Peyer's patch (tissue), 4 donors: ENCODE measurements around the gene ZGPAT.

Source experiments
- POLR2A ChIP-seq, 2 donors: fragments of 450-650 bp; IDR thresholded peaks; one replicate each; pipeline ENCODE4 v1.5.1; 2017; ENCODE audit warnings: antibody characterized with exemption in 2 of 2, mild to moderate bottlenecking in 2 of 2, moderate library complexity in 2 of 2
- TF ChIP-seq, protein P1 (sequence below), 6 experiments: fragments of 450-650 bp in 4 of 6; fragments of 200-600 bp in 2 of 6; sonication (generic) in 1 of 6; IDR thresholded peaks; one replicate each; pipeline ENCODE4 v1.5.1; 2017 to 2019; ENCODE audit warnings: antibody characterized with exemption in 6 of 6, mild to moderate bottlenecking in 3 of 6, moderate library complexity in 1 of 6

DNA sequence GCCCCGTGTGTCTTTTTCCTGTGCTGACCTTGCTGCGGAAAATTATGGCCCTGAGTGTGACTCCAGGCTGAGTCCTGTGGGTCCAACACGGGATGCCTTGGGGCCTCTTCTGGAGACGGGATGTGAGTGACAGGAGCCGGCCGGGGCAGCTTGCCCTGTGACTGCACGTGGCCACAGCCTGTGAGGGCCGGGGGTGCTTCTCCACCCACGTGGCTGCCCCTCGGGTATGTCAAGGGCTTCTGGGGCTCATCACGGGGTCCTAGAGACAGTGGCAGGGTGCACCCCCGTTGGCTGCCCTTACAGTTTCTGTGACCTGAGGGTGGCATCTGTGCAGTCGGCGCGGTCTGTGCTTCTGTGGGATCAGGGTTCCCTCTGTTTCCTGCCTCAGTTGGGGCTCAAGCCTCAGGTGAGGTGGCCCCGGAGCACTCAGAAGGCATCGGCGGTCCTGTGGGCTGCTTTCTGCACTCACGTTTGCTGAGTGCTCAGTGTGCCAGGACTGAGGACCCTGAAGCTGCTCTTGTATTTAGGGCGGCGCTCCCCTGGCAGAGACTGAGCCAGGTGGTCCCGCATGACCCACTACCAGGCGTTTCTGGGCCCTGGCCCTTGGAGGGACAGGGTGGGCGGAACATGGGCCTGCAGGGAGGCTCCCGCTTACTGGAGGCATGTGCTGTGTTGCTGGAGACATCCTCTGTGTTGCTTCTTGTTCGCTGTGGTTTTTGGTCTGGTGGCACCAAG lies 44.3 kb upstream of the ZGPAT start:
- TF ChIP-seq, protein P1, sequence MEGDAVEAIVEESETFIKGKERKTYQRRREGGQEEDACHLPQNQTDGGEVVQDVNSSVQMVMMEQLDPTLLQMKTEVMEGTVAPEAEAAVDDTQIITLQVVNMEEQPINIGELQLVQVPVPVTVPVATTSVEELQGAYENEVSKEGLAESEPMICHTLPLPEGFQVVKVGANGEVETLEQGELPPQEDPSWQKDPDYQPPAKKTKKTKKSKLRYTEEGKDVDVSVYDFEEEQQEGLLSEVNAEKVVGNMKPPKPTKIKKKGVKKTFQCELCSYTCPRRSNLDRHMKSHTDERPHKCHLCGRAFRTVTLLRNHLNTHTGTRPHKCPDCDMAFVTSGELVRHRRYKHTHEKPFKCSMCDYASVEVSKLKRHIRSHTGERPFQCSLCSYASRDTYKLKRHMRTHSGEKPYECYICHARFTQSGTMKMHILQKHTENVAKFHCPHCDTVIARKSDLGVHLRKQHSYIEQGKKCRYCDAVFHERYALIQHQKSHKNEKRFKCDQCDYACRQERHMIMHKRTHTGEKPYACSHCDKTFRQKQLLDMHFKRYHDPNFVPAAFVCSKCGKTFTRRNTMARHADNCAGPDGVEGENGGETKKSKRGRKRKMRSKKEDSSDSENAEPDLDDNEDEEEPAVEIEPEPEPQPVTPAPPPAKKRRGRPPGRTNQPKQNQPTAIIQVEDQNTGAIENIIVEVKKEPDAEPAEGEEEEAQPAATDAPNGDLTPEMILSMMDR (IDR thresholded peaks at IDR 0.05), result no peak
- no peak for TF ChIP-seq POLR2A (IDR thresholded peaks at IDR 0.05)
